Measurements from ENCODE around the gene RBBP8NL.

RBBP8NL gene

DNA sequence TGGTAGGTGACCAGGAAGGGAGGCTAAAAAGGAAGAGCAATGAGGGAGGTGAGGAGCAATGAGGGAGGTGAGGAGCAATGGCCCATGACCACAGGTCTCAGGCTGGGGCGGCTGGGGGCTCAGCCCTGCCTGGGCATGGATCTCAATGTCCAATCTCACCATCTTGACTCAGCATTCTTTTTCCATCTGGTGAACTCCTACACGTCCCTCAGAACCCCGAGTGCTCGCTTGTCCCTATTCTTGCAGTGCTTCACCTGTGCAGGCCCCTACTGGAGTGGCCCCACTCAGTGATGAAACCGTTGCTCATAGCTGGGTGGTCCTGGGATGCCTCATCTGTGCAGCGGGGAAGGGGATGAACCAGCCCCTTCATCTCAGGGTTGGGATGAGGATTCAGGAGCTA, 16.9 kb upstream of the RBBP8NL start:
- TF ChIP-seq, protein P1, sequence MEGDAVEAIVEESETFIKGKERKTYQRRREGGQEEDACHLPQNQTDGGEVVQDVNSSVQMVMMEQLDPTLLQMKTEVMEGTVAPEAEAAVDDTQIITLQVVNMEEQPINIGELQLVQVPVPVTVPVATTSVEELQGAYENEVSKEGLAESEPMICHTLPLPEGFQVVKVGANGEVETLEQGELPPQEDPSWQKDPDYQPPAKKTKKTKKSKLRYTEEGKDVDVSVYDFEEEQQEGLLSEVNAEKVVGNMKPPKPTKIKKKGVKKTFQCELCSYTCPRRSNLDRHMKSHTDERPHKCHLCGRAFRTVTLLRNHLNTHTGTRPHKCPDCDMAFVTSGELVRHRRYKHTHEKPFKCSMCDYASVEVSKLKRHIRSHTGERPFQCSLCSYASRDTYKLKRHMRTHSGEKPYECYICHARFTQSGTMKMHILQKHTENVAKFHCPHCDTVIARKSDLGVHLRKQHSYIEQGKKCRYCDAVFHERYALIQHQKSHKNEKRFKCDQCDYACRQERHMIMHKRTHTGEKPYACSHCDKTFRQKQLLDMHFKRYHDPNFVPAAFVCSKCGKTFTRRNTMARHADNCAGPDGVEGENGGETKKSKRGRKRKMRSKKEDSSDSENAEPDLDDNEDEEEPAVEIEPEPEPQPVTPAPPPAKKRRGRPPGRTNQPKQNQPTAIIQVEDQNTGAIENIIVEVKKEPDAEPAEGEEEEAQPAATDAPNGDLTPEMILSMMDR (IDR thresholded peaks at IDR 0.05): no peak
- H3K9me3 Mint-ChIP-seq: no peaks in the 10 kb centered on the region
- peaks cover 37% of the 10 kb centered on the region for H3K4me1 Mint-ChIP-seq
- peaks cover 23% of the 10 kb centered on the region for H3K27me3 Mint-ChIP-seq (ENCODE audit: low read depth, poor library complexity)
- DNase-seq: no peak
- no peak overlapping the region for H3K4me3 Mint-ChIP-seq
- no peak overlapping the region for H3K27ac Mint-ChIP-seq
- H3K36me3 Mint-ChIP-seq (ENCODE audit: low read depth): no peaks in the 10 kb centered on the region

DNA sequence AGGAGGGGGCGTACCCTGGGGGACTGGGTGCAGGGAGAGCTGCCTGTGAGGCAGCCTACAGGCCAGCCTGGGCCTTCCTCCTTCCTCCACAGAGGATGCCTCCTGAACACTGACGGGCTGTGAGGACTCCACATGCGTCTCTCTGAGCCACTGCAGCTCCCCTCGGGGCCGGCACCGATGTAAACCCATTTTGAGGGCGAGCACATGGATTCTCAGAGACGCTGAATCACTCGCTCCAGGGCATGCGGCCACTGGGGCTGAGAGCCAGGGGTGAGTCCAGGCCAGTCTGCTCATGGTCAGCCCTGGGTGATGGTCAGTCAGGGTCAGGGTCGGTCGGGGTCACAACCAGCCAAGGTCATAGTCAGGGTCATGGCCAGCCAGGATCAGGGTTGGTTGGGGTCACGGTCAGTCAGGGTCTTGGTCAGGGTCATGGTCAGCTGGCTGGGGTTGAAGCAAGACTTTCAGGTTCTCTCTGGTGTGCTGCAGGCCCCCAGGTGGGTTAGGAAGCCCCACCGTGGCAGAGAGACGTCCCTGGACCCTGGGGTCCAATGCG, 14.7 kb upstream of the RBBP8NL start:
- Mint-ChIP-seq H3K9me3 (peaks cover under 1% of the 10 kb centered on the region), H3K36me3 (ENCODE audit: low read depth) (no peaks in the 10 kb centered on the region), H3K27me3 (ENCODE audit: low read depth, poor library complexity) (peaks cover 31% of the 10 kb centered on the region), H3K4me1 (peaks cover 23% of the 10 kb centered on the region), H3K4me3 (no peak overlapping the region), H3K27ac (no peak overlapping the region)
- DNase-seq: no peak
- TF ChIP-seq, protein P1 (IDR thresholded peaks at IDR 0.05): no peak

DNA sequence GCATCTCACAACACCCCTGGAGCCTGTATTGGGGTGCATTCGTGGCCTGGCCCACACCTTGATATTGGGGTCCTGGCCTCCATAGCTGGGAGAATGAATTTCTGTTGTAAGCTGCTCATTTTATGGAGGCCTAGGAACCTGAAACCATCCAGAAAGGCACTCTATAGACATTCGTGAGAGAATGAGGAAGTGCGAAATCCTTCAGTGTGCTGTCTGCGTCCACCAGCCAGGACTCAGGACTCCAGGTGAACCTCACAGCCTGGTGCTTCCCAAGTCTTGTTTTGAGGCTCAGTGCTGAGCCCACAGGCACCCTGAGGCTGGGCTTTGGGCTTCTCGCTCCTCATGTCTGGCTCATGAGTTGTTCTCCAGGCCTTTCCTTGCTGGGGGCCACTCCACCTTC, 11.9 kb upstream of the RBBP8NL start:
- peaks cover 41% of the 10 kb centered on the region for H3K27me3 Mint-ChIP-seq (ENCODE audit: low read depth, poor library complexity)
- TF ChIP-seq, protein P1 (IDR thresholded peaks at IDR 0.05): no peak
- no peak overlapping the region for H3K4me3 Mint-ChIP-seq
- H3K4me1 Mint-ChIP-seq: peaks cover 30% of the 10 kb centered on the region
- peaks cover 4% of the 10 kb centered on the region for H3K9me3 Mint-ChIP-seq
- no peak overlapping the region for H3K27ac Mint-ChIP-seq
- H3K36me3 Mint-ChIP-seq (ENCODE audit: low read depth): no peaks in the 10 kb centered on the region
- no peak for DNase-seq

DNA sequence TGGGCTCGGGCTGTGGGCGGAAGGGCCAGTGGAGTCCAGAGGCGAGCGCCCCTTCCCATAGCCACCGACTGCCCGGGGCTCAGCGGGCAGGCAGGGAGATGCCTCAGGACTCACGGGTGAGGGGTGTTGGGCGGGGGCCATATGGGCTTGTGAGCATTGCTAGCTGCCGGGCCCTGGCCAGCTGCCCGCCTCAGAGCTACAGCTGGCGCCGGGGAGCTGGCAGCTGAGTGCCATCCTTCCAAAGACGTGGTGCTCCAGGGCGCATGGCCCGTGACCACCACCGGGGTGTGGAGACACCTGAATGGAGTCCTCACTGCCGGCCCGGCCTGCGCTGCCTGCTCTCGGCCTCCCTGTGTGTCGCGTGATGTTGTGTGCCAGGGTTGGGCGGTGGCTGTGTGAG, 10.6 kb upstream of the RBBP8NL start:
- Mint-ChIP-seq H3K36me3 (ENCODE audit: low read depth) (no peaks in the 10 kb centered on the region), H3K27me3 (ENCODE audit: low read depth, poor library complexity) (peaks cover 37% of the 10 kb centered on the region), H3K4me3 (no peak overlapping the region), H3K9me3 (peaks cover 4% of the 10 kb centered on the region), H3K4me1 (peaks cover 39% of the 10 kb centered on the region), H3K27ac (no peak overlapping the region)
- no peak for DNase-seq
- TF ChIP-seq, protein P1 (IDR thresholded peaks at IDR 0.05): no peak

DNA sequence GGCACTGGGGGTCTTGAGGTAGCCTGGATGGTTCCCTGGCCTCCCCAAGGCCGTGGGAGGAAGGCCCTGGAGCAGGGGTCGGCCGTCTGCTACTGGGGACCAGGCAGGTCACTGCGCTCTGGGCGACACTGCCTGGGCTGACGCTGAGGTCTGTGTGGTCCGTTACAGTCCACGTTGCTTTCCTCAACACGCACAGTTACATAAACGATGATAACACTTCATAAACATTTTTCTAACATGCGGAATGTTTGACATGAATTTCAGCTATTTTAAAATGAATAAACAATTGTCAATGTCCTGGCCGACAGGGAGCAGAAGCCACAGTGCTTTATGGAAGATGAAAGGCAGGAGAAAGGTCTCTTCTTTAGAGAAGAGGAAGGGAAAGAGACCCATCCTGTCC, 10.2 kb upstream of the RBBP8NL start:
- TF ChIP-seq, protein P1 (IDR thresholded peaks at IDR 0.05): no peak
- Mint-ChIP-seq H3K4me3 (no peak overlapping the region), H3K27ac (peak overlapping the region; percentile 31), H3K9me3 (peaks cover 4% of the 10 kb centered on the region), H3K27me3 (ENCODE audit: low read depth, poor library complexity) (peaks cover 36% of the 10 kb centered on the region), H3K36me3 (ENCODE audit: low read depth) (no peaks in the 10 kb centered on the region), H3K4me1 (peaks cover 42% of the 10 kb centered on the region)
- no peak for DNase-seq

DNA sequence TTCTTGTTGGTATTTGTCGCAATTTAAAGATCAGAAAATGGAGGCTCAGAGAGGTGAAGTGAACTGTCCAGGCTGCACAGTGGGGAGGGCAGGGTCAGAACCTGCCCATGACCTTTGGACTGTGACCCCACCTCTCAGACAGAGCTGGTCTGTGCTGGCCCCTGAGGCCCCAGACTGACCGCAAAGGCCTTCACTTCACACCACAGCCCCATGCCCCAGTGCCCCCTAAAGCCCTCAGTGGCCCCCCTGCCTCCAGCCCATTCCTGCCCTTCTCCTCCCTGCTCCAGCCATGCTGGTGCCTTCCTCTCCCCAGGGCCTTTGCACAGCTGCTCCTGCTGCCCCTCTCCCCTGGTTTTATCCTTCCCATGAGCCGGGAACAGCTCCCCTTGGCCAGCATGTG, 9.4 kb upstream of the RBBP8NL start:
- H3K36me3 Mint-ChIP-seq (ENCODE audit: low read depth): no peaks in the 10 kb centered on the region
- peaks cover 40% of the 10 kb centered on the region for H3K27me3 Mint-ChIP-seq (ENCODE audit: low read depth, poor library complexity)
- no peak overlapping the region for H3K4me3 Mint-ChIP-seq
- no peak for DNase-seq
- H3K9me3 Mint-ChIP-seq: peaks cover 4% of the 10 kb centered on the region
- no peak overlapping the region for H3K27ac Mint-ChIP-seq
- TF ChIP-seq, protein P1 (IDR thresholded peaks at IDR 0.05): no peak
- peaks cover 42% of the 10 kb centered on the region for H3K4me1 Mint-ChIP-seq

Data from nephron progenitor cell (in vitro differentiated cells).